Lower leg skin (tissue), 4 donors: Measurements from ENCODE around the gene UNC79. TPM values are rescaled to one million over a fixed set of nuclear protein-coding genes. Genes with fewer than 3 reads are reported as not detected.
"Not testable (repeated sequence)": the region's sequence is repeated elsewhere in the genome, so short reads cannot be mapped to it uniquely, and the experiment has no call there.

ENCODE experiments used
- DNase-seq, 2 donors: peaks; one replicate each; pipeline ENCODE4 v3.0.0-alpha.2; 2019; ENCODE audit warnings: low spot score in 2 of 2
- H3K4me3 ChIP-seq: fragments of 200-600 bp; sonication (generic); 2 replicates; pipeline ENCODE4 v1.5.1; 2017; ENCODE audit warnings: mild to moderate bottlenecking, low read depth; ENCODE audit not compliant: poor library complexity, severe bottlenecking
- CTCF ChIP-seq, 3 donors: fragments of 450-650 bp; IDR thresholded peaks; one replicate each; pipeline ENCODE4 v1.5.1; 2016; ENCODE audit warnings: antibody characterized with exemption in 3 of 3, mild to moderate bottlenecking in 3 of 3, moderate library complexity in 2 of 3
- POLR2A ChIP-seq, 2 donors: fragments of 450-650 bp; IDR thresholded peaks; one replicate each; pipeline ENCODE4 v1.6.1; 2016 to 2017; ENCODE audit warnings: antibody characterized with exemption in 2 of 2, mild to moderate bottlenecking in 1 of 2, moderate library complexity in 1 of 2
- WGBS, 2 donors: methylation state at CpG; one replicate each; pipeline ENCODE4 v1.1.5; 2018; 5-methylcytosine and 5-hydroxymethylcytosine counted together
- intact Hi-C: fragments of 100-400 bp; cut with DNase I; formaldehyde crosslinking; loops from one replicate; pipeline ENCODE4 v1.15.0; 2023; ENCODE audit warnings: low total_unique reads
- total RNA-seq, 4 donors: library from RNA; depleted of rRNA; stranded (reverse); fragments of >200 nt; gene quantifications; one replicate each; pipeline ENCODE4 v1.1.0, GENCODE V29; 2016

Gene UNC79
- total RNA-seq, 4 donors from 2014 or later = 0.06 to 0.27 TPM; not detected in 2

DNA sequence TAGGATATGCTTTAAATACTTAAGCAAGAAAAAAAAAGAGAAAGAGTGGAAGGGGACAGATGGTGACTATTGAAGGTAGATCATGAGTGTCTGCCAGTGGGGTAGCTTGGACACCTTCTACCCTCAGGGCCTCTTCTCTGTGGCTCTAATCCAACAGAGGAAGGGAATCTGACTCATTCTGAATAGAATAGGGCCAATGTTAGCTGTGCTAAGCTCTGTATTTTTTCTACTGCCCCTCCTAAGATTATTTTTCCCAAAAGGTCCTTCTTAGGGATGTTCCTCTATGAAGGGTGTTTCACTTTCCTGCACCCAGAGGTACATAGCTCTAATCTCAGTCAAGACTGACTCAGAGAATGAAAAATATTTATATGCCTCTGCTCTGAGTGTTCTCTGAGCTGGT, 25.6 kb downstream of the UNC79 start:
- TF ChIP-seq CTCF (IDR thresholded peaks at IDR 0.05) = no peak
- TF ChIP-seq POLR2A (IDR thresholded peaks at IDR 0.05) = no peak

GRCh38 chr14:93458234-93458633, 27.5 kb downstream of the UNC79 start:
- TF ChIP-seq CTCF (IDR thresholded peaks at IDR 0.05) (no peak), POLR2A (IDR thresholded peaks at IDR 0.05) (no peak)

More for the DNA sequence above, 25.6 kb downstream of the UNC79 start:
- intact Hi-C loops = no loop called here
- no peak overlapping the region for H3K4me3 ChIP-seq
- DNase-seq = no peak

DNA sequence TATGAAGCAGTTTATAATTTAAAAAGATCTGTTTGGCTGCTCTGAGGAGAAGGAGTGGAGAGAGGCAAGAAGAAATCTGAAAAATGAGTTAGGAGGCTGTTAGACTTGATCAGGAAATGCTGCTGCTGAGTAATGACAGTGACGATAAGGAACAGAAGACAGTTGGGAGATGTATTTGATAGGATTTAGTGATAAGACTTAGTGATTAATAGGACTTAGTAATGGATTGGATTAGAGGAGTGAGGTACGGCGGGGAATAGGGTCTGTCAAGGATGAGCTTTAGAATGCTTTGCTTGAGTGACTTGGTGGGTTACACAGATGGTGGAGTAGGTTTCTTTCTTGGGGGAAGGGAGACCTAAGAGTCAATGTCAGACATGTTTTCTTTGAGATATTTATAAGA, 31.7 kb downstream of the UNC79 start:
- no peak overlapping the region for H3K4me3 ChIP-seq
- no peak for DNase-seq
- 72 to 73% methylated on average over 3 of the region's 3 CpGs for WGBS, 2 donors
- intact Hi-C loops = no loop called here
- TF ChIP-seq POLR2A (IDR thresholded peaks at IDR 0.05) = no peak
- no peak for TF ChIP-seq CTCF (IDR thresholded peaks at IDR 0.05)

More at GRCh38 chr14:93458234-93458633, 27.5 kb downstream of the UNC79 start:
- WGBS, 2 donors = 84 to 88% methylated on average over 1 of the region's 1 CpG
- intact Hi-C loops = no loop called here
- no peak for DNase-seq
- H3K4me3 ChIP-seq = no peak overlapping the region

DNA sequence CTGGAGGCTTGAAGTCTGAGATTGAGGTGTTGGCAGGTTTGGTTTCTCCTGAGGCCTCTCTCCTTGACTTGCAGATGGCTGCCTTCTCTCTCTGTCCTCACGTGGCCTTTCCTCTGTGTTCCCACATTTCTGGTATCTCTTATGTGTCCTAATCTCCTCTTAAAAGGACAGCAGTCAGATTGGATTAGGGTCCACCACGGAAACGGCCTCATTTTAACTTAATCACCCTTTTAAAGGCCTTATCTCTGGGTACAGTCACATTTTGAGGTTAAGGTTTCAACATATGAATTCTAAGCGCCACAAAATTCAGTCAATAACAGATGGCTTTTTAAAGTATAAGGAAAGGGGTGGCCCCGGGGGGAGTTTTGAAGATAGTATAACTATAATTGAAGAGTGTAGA, 33.5 kb downstream of the UNC79 start:
- no peak for DNase-seq
- intact Hi-C loops = no loop called here
- WGBS, 2 donors = 64 to 65% methylated on average over 5 of the region's 5 CpGs
- TF ChIP-seq CTCF (IDR thresholded peaks at IDR 0.05) = no peak
- TF ChIP-seq POLR2A (IDR thresholded peaks at IDR 0.05) = no peak
- no peak overlapping the region for H3K4me3 ChIP-seq

GRCh38 chr14:93475471-93475870, 44.7 kb downstream of the UNC79 start:
- WGBS, 2 donors = 78 to 80% methylated on average over 6 of the region's 6 CpGs
- no peak overlapping the region for H3K4me3 ChIP-seq
- intact Hi-C loops = no loop called here
- no peak for DNase-seq
- no peak for TF ChIP-seq CTCF (IDR thresholded peaks at IDR 0.05)
- no peak for TF ChIP-seq POLR2A (IDR thresholded peaks at IDR 0.05)

DNA sequence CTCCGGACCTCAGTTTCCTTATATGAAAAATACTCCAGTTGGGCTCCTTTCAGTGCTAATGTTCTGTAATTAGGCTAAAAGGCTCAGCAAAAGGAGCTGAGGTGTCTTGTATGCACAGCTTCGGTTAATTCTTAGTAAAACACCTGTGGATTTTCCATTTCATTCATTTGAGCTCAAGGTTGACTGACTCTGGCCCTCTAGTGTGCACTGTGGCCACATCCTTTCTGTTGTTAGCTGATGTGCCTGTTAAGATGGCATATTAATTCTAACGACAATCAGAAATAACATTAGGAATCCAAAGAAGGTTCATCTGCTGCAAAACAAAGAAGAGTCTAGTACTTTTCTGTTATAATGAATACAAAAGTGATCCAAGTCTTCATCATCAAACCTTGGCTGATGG, 45.6 kb downstream of the UNC79 start:
- 77 to 88% methylated on average over 3 of the region's 3 CpGs for WGBS, 2 donors
- TF ChIP-seq CTCF (IDR thresholded peaks at IDR 0.05) = no peak
- TF ChIP-seq POLR2A (IDR thresholded peaks at IDR 0.05) = no peak
- no peak overlapping the region for H3K4me3 ChIP-seq
- intact Hi-C loops = no loop called here
- DNase-seq = no peak

- H3K4me3 ChIP-seq, intact Hi-C loops, DNase-seq: not testable (repeated sequence)
- 49 to 69% methylated on average over 2 of the region's 2 CpGs for WGBS, 2 donors
These were observed 48.3 kb downstream of the UNC79 start for GRCh38 chr14:93479074-93479473.
